GM19372 (cell line): ENCODE results near the gene ARRB1.
"Not testable (repeated sequence)": the region's sequence is repeated elsewhere in the genome, so short reads cannot be mapped to it uniquely, and the experiment has no call there.

ENCODE experiments used
- ATAC-seq: cut with Tn5 transposase; IDR thresholded peaks from one replicate; pipeline ENCODE4 v1.9.1; 2021; ENCODE audit warnings: mild to moderate bottlenecking, low read depth, moderate library complexity; ENCODE audit not compliant: unreplicated experiment

The ARRB1 gene

DNA sequence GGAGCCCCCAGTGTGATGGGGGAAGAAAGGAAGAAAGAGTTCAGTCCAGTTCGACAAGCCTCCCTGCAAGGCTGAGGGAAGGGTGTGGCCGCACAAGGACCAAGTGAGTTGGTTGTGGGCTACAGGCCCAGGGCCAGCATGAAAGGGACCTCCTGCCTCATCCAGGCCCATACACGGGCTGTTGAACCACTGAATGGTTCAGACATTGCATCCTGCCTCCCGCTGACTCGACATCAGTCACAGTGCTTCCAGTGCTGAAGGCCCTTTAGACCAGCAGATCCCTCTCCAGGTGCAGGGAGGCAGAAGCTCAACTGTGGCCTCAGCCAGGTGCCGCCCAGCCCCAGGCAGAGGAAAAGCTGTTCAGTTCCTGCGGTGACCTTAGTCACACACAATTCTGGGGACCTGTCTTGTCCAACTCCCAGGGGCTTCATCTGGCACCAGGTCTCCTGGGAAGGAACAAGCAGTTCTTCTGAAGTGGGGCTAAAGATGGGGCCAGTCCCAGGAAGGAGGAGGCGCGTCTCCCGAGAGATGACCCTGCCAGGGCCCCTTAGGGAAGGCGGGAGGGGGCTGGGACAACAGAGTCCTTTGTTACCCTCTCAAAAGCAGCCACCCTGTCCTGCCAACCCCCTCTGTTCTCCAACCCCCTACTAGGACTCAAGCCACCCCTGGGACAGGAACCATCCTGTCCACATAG lies 6.6 kb downstream of the ARRB1 start:
- no peak for ATAC-seq

DNA sequence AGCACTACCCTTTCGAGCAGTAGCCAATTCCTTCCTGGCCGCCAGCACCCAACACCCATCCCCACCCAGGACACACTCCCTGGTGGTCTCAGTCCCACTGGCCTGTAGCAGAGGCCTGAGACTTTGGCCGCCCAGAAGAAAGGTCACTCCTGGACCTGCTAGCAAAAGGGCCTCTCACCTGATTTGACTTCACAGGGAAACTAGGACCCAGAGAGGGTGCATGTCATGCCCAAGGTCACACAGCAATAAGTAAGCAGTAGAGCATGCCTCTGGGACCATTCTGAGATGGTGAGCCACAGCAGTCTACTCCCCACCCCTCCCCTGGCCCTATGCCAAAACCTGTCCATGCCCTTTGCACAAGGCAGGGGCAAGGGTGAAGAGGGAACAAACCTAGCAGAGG lies 7.3 kb downstream of the ARRB1 start:
- ATAC-seq: no peak

DNA sequence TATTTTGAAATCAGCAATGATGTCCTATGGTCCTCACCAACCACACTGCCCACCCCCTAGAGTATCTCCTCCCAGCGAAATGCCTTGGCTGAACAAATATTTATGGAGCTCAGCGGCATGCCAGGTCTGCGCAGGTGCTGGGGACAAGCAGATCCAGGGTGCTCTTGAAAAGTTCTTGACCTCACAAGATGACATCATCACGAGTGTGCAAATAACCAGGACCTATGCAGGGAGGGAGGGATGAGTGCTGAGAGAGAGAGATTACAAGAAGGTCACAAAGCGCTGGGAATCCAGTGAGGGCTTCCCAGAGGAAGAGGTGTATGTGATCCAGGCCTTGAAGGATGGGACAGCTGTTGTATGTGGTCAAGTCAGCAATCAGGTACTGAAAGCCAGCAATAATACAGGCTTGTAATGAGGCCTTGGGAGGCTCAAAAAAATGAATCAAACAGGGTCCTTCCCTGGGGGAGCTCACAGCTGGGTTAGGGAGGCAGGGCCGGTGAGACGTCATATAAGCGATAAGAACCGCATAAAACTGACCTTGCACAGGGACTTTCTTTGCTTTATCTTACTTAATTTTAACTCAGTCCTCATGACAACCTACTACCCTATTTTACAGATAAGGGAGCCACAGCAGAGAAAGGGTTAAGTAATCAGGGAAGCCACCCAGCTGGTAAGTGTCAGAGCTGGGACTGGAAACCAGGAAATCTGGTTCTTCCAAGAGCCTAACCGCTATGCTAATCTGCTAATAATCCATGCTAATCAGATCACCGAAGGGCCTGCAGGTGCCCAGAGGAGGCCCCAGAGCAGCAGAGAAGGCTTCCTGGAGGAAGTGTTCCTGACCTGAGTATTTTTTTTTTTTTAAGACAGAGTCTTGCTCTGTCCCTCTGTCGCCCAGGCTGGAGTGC lies 8.2 kb downstream of the ARRB1 start:
- ATAC-seq: no peak

DNA sequence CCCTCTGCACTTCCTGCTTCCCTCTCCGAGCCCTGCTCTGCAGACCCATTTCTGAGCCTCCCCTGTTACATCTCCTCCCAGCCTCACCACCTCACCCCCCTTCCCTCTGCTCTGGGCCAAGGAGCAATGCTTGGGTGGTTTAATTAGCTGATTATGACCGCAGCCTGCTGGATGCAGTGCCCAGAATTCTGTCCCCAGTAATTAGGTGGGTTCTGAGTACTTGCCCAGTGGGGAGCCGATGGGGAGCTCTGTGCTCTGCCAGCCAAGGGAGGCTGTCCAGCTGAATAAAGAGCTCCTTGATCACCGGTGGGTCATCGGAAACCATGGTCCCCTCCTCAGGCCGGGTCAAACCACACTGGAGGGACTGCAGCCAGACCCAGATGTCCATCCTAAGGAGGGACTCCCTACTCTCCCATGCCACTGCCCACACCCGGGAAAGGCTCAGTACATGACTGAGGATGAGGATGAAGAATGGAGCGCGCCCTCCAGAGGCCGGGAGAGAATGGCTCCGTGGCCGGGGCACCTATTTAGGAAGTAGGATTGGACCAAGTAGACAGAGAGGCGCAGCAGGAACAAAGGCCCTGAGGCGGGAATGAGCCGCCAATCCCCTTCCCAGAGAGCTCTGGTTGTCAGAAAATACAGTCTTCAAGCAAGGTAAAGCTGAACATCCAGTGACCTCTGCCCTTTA lies 9.1 kb downstream of the ARRB1 start:
- no peak for ATAC-seq

DNA sequence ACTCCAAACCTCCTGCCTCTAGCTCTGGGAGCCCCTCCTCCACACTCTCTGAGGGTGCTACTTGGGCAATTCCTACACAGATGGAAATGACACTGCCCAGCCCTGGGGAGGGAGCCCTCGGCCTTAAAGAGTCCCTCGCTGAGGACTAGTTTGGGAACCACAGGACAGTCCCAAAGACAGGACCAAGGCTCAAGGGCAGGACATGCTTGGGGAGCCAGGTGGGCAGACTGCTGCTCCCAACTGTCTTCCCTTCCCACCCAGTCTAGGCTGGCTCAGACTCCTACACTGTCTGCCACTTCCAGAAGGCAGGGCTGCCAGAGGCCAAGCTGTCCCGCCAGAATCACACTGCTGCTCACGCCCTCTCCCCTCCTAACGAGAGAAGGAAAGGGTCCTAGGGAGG lies 9.8 kb downstream of the ARRB1 start:
- ATAC-seq: no peak

DNA sequence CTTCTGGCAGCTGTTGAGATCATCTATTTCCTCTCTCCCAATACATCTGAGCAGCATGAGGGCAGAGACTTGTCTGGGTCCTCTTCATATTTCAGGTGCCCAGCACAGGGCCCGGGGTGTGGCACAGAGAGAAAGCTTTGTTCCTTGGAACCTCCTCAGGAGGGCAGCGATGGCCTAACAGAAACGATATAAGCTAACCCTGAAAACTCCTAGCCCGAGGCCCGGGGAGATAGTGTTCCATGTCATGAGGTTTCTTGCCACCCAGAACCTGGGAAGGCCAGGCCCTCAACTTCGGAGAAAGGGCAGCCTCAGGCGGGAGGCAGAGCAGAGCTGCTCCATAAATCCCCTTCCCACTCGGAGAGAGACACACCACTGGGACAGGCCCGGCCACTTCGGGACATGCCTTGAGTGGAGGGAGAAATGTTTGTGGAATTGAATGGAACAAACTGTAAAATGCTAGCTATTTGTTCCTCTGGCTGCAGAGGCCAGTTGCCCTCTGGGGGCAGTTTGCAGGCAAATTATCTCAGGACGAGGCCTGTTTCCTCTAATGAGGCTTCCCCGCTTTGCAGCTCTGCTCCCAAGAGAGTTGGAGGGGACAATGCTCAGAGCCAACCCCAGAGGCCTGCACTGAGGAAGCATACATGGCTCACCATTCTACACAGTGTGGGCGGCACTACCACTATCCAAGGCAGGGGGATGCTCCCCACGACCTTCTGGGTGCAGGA lies 11.6 kb downstream of the ARRB1 start:
- ATAC-seq: no peak

DNA sequence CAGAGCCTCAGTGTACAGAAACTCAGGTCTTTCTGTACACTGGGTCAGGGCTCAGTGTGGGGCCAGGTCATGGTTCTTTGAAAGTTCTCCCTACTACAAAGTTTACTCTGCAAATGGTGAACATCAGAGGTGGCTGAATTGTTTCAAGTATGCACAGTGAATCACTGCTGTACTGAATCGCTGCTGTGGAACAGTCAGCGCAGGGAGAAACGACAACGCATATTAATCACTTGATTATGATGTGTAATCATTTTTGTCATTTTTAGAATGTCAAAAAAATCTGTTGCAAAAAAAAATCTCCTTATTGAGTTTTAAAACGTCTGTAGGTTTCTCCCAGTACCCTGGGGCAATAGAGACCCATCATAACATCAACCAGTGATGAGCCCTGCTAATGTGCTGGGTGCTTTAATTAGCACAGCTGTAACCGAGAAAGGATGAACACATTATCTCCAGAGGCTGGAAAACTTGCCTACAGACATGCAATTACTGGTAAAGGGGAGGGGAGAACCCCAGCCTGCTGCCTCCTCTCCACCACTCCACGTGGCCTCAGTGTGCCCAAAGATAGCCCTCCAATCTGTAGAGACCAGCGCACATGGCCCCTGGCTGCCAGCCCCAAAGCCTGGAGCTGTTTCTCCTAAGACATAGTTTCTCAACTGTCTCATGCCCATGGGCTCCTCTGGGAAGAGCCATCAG lies 12.8 kb downstream of the ARRB1 start:
- no peak for ATAC-seq

DNA sequence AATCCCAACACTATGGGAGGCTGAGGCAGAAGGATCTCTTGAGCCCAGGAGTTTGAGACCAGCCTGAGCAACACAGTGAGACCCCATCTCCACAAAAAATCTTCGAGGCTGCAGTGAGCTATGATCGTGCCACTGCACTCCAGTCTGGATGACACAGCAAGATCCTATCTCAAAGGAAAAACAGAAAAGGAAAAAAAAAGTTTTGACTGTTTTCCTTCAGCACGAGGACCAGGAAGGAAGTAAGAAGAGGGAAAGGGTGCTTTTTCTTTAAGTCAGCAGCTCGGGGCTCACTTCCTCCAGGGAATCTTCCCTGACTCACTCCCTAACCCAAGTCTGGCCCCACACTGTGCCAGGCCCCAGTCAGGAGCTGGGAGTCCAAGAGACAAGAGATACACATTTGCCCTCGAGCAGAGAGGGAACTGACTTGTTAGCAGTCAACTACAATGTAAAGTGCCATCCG lies 14.2 kb downstream of the ARRB1 start:
- ATAC-seq: no peak

DNA sequence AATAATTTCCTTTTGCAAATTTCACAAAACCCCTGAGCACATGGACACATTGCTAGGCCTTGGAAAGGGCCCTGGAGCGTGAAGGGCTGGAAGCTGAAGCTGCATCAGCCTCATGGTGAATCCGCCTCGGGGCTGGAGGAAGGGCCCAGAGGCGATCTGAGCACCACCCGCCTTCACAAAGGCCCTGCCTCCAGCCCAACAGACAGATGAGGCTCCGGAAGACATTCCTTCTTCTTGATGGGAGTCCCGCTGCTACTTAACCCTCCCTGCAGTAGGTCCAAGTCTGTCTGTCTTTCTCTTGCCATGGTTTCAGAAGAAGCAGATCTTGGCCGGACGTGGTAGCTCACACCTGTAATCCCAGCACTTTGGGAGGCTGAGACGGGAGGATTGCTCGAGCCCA lies 16.5 kb downstream of the ARRB1 start:
- no peak for ATAC-seq

DNA sequence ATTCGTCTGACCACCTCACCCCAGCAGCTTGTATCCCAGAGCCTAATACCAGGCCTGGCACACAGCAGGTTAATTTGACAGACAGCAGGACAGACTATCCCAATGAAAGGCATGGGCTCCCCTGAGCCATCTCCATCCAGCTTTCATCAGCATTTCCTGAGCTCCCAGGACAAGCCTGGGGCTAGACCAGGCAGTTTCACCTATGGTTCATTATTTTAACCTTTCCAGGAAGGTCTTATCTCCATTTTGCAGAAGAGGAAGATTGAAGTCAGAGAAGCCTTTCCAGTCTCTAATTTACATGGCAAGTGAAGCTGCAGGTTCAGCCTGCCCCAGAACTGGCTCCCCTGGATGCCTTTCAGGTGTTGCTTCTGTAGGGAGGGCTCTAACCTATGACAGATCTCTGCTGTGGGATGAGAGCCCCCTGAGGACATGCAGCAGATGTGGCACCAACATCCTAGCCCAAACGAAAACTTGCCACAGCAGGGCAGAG lies 17.0 kb downstream of the ARRB1 start:
- no peak for ATAC-seq

DNA sequence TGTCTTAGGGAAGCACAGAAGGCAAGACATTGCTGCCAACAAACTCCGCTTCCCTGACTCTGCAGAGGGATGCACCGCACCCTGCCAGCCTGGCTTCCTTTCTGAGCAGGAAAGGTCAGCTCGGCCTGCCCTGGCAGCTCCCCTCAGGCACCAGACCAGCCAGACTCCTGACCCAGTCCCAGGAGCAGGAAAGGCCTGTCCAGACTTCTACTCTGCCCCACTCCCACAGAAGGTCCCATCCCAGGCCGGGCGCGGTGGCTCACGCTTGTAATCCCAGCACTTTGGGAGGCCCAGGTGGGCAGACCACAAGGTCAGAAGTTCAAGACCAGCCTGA lies 17.7 kb downstream of the ARRB1 start:
- ATAC-seq: no peak

DNA sequence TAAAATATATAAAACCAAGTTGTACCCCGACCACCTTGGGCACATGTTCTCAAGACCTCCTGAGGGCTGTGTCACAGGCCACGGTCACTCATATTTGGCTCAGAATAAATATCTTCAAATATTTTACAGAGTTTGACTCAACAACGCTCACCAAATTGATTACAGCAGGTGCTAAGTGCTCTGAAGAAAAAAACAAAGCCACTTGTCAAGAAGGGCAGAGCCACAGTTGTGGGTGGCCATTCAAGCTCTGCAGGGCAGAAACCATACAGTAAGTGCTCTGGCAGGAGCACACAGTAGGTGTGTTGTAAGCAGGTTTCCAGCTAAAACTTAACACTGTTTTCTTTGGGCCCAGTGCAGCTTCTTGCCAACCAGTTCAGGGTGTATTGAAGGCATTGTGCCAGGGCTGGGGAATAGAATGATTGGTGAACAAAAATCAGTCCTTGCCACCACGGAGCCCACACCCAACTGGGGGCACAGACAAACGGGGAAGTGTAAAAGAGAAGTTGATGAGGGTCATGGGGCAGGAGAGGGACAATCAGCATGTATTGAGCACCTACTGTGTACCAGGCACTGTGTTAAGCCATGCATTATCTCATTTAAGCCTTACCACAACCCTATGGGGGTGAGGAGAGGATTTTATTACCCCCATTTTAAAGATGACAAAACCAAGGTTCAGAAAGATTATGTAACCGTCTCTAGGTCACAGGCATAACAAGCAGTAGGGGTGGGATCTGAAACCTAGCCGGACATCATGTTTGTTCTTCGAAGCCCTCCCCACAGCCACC lies 18.2 kb downstream of the ARRB1 start:
- ATAC-seq: no peak

DNA sequence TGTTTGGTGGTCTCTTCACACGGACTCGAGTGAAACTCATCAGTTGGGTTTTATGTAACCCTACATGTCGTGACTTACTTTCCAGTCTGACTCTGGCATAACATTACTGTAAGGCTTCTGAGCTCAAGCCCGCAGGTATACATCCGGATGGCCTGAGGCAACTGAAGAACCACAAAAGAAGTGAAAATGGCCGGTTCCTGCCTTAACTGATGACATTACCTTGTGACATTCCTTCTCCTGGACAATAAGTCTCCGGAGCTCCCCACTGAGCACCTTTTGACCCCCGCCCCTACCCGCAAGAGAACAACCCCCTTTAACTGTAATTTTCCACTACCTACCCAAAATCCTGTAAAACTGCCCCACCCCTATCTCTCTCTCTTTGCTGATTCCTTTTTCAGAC lies 19.7 kb downstream of the ARRB1 start:
- ATAC-seq: not testable (repeated sequence)

DNA sequence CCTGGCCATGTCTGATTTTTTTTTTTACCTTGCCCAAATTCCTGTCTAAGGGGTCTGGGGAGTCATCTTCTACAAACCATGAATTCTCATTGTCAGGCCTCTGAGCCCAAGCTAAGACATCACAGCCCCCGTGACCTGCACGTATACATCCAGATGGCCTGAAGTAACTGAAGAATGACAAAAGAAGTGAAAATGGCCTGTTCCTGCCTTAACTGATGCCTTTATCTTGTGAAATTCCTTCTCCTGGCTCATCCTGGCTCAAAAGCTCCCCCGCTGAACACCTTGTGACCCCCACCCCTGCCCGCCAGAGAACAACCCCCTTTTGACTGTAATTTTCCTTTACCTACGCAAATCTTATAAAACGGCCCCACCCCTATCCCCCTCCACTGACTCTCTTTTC lies 20.2 kb downstream of the ARRB1 start:
- not testable (repeated sequence) for ATAC-seq

DNA sequence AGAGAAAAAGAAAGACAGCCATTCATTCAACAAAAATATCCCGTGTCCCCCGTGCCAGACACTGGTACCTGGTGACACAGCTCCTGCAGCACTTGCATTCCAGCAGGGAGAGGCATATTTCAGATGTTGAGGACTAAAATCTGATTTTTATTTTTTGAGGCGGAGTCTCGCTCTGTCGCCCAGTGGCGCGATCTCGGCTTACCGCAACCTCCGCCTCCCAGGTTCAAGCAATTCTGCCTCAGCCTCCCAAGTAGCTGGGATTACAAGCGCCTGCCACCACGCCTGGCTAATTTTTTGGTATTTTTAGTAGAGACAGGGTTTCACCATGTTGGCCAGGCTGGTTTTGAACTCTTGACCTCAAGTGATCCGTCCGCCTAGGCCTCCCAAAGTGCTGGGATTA lies 20.6 kb downstream of the ARRB1 start:
- ATAC-seq: not testable (repeated sequence)

DNA sequence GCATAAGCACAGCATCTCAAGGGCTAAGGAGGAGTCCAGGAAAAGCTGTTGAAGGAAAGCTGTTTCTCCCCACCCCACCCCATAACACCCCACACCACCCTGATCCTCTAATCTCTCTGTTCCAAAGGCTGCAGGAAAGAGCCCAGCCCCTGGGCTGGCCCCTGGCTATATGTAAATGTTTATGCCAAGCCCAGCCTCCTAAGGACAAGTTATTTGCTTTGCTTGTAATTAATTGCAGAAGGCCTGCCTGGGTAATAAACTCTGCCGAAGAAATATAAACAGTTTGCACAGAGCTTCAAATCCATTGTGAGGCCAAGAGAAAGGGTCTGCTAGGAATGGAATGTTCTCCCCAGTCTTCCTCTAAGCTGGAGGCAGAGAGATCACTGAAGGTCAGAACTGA lies 21.2 kb downstream of the ARRB1 start:
- no peak for ATAC-seq

DNA sequence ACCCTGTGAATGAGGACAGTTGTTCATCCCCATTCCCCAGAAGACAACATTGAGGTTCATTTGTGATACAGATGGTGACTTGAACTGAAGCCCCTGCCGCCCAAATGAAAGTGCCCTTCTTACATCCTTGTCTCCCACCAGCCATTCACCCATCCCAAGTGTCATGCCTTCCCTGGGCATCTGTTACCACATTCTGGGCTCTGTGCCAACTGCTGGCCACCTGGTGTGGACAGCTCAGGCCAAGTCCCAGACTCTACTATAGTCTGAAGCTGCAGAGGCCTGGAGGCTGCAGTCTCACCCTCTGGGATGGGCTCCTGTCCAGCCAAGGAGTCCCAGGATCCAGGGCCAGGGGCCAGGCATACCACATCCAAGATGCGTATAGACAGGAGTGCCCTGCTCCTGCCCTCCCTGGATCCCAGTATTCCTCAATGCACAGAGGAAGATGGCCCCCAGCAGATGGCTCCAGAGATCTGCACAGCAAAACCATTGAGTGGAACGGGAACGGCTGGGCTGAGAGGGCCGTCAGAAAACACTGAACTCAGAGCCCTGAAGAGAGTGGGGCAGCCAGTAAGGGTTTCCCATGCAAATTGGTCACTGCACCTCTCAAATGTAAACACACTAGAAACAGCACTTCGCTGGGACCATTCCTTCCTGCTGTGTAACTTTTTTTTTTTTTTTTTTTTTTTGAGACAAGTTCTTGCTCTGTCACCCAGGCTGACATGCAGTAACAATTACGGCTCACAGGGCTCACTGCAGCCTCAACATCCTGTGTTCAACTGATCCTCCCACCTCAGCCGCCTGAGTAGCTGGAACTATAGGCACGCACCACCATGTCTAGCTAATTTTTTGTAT lies 22.8 kb downstream of the ARRB1 start:
- ATAC-seq: no peak

DNA sequence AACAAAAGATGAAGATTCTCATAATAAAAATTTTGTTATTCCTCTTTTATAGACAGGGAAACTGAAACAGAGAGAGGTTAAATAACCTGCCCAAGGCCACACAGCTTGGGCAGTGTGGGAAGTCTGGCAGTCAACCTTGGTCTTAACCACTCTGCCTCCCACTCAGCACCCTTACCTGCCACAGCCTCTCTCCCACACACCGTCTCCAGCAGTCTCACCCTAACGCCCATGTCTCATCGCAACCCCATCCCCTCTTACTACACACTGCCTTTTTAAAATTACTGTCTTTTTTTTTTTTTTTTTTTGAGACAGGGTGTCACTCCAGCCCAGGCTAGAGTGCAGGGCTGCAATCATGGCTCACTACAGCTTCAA lies 25.0 kb downstream of the ARRB1 start:
- no peak for ATAC-seq
